HG02763 (cell line): ENCODE data around the gene IPO7.
"Not testable (repeated sequence)": the region's sequence is repeated elsewhere in the genome, so short reads cannot be mapped to it uniquely, and the experiment has no call there.

ENCODE experiments used
- ATAC-seq: cut with Tn5 transposase; IDR thresholded peaks from one replicate; pipeline ENCODE4 v1.9.1; 2021; ENCODE audit warnings: mild to moderate bottlenecking, moderate library complexity; ENCODE audit not compliant: unreplicated experiment

IPO7 gene

DNA sequence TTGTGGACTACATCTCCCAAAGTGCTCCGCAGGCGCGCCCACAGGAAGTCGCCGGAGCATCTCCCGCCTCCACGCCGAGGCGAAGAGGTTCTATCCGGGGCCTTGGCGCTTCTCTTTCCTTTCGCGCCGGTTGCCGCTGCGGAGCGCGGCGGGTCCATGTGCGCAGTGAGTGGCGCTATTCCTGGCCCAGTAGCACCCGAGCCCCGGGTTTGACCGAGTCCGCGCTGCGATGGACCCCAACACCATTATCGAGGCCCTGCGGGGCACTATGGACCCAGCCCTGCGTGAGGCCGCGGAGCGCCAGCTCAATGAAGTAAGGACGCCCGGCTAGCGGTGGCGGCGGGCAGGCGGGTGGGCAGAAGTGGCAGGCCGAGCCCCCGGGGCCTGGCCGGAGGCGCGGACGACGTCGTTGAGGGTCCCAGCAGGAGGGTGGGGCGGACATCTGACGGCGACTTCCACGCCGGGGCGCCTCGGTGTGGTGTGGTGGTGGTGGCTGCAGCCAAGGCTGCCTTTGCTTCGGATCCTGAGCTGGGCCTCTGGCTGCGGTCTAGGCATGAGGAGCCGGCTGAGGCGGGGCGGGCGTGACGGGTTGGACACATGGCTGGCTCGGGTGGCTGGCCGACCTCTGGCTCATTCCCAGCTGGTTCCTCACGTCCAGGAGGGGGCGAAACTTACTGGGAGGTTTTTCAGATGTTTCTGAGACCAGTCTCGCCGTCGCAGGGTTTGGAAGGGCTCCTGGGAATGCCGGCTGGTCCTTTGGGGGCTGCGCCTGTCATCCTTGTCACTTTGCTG is at the start of gene IPO7:
TSS of gene IPO7 (plus strand) at position 118 of the 792 bp plus-strand sequence. CDS start at position 230, 112 bp downstream.
- peak; percentile 96 for ATAC-seq

DNA sequence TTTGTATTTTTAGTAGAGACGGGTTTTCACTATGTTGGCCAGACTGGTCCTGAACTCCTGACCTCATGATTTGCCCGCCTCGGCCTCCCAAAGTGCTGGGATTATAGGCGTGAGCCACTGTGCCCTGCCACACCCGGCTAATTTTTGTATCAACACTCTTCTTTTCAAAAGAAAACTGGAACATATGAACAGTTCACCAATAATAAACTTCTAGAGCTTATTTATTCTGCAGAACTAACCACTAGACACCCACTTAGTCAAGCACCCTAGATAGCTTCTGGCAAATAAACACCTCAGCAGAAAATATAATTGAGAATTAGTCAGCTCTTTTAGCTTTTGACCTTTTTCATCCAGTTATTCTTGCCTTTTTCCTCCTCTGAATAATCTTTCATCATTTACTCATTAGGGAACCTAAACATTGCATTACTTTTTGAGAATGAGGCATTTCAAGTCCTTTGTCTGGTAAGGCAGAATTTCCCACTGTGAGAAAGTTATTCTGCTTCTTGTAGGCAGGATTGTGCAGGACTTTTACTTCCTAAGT is 42.7 kb upstream of the IPO7 start:
- no peak for ATAC-seq

DNA sequence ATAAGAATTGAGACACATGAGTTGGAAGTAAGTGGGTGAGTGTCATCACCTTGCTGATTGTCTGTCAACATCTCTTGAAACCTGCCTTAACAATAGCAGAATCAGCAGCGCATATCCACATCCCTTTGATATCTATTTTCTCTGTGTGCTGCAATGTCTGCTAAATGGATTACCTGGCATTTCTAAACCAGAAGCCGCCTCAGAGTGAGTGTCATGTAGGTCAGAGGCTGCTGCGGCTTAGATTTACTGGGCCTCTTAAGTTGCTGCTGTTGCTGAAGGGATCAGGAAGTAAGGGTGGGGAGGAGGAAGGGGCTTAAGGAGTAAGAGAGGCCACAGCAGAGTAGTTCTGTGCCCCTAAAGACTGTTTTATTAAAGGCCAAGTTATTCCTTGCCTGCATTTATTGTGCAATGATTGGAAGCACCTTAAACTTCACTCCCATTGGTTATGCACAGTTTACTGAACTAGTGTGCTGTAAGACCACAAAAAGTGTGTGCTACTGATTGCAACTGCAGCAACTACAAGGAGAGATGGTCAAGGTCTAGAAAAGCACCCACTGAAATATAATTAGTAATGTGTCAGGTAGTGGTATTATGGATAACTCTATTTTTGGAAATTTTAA is 40.3 kb upstream of the IPO7 start:
- no peak for ATAC-seq

DNA sequence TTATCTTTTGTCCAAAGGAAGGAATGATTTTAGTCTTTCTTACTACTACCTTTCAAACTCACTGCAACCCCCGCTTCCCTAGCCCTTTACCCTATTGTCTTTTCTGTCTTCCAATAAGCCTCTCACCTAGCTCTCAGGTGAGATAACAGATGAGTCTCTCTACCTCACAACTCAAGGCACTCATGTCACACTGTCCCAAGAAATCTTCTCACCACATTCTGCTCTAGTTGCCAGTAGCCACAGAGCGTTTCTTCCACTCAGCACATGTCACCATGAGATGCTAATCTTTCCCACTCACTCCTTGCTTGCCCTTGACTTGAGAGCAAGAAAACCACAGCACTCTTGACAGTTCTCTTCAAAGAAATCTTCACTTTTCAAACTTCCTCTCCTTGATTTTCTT is 37.4 kb upstream of the IPO7 start:
- ATAC-seq = no peak

DNA sequence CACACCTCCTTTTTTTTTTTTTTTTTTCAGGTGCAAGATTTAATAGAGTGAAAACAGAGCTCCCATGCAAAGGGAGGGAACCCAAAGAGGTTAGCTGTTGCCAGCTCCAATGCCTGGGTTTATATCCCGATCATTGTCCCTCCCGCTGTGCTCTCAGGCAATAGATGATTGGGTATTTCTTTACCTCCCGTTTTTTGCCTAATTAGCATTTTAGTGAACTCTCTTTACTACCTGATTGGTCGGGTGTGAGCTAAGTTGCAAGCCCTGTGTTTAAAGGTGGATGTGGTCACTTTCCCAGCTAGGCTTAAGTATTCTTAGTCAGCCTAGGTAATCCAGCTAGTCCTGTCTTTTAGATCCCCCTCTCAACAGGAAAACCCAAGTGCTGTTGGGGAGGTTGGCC is 36.7 kb upstream of the IPO7 start:
- not testable (repeated sequence) for ATAC-seq

DNA sequence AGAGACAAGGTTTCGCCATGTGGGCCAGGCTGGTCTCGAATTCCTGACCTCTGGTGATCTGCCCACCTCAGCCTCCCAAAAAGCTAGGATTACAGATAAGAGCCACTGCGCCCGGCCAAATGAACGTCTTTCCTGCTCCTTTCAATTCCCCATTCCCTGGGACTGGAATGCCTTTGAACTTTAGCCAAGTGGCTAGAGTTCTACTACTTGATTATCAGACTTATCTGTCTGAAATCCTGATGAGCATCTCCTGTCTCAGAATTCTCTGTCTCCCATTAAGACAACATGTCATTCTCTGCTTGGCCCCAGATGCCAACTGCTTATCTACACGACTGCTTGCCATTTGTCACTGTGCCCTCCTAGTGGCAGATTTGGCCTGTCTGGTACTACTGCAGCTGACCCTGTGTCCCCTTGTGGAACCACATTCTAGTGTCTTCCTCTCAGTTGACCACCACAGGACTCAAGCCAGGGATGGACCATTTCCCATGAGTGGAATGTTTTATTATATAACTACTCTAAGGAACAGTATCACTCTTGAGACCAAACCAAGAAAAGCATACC is 33.1 kb upstream of the IPO7 start:
- no peak for ATAC-seq

DNA sequence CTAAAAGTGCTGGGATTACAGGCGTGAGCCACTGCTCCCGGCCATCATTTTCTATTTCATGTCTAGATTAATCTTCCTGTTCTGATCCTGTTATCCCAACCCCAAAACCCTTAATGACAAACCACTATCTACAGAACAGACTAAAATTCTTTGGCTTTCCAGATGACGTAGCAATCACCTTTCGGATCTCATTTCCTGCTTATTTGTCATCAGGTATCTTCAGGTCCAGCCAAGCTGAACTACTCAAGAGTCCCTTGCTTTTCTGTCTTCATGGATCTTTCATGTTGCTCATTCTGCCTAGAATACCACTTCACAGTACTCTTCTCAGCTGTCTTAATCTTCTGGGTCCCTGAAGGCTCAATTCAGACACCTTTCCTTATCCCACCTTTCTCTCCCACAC is 27.4 kb upstream of the IPO7 start:
- no peak for ATAC-seq

DNA sequence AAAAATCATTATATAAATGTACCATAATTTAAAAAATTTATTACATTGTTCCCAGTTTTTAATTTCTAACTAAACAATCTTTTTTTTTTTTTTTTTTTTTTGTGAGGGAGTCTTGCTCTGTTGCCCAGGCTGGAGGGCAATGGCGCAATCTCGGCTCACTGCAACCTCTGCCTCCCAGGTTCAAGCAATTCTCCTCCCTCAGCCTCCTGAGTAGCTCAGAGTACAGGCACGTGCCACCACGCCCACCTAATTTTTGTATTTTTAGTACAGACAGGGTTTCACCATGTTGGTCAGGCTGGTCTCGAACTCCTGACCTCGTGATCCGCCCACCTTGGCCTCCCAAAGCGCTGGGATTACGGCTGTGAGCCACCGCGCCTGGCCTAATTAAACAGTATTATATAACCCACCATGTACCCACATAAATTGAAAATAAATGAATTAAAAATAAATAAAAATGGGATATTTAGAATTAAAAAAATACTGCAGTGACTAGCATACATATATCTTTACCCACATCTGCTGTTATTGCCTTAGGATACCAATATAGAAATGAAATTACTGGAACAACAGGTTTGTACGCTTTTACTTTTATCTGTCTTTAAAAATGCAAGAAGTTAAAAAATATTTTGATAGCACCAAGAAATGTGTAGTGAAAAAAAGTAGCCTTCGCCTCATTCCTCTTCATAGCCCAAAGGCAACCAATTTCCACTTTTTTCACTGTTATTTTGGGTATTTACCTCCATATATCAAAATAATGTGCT is 23.4 kb upstream of the IPO7 start:
- not testable (repeated sequence) for ATAC-seq

DNA sequence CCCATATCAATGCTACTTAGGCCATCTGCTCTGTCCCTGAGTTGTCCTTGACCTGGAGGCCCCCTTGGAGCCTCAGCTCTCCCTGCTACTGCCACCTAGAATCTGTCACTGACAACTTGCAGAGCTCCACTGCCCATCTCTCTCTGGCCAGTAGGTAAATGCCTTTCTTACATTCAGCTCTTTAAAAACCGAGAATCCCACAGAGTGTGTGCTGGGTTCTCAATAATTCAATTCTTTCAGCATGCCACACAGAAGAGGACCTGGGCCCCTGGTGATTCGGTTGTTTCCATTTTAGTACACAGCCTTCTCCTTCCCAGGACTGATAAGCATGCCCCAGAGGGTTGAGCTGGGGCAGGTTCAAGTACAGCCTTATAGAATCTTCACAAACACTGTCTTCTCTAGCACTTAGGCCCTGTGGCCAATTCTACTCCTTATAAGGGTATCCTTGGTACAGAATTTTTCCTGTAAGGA is 22.0 kb upstream of the IPO7 start:
- no peak for ATAC-seq

DNA sequence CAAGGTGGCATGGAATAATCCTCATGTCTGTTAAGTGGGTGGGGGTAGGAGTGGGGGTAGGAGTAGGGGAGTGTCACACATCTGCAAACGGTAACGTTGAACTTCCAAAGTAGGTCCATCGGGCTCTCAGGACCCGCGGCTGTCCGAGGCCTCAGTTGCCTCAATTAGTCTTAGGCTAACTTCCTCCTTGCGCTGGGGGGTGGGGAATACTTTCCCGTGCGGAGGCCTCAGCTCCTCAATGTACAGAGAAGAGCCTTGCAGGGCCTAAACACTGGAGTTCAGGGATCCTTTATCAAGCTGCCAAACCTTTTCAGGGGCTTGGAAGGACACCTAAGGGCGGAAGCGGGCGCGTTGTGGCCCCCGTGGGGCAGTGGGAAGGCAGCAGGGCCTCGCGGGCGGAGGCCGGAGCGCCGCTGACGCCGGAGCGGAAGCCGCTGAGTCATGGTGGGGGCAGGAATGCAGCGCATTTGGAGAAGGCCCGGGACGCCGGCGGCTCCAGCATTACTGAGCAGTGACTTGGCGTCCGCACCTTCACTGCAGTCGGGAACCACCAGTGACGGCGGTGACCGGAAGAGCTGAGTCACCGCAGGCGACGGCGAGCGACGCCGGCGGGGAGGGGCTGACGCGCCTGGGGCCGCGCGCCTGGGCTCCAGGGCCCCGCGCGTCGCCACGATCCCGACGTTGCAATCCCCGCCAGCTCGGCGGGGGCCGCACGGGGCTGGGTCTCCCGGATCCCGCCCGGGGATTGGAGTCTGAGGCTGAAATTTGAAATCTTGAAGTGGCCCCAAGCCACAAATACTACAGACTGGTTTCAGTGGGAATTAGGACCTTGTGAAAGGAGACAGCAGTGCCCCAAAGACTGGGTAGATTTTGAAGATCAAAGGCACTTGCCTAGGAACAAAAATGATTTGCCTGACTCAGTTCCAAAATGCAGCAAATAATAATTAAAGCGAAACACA is 20.2 kb upstream of the IPO7 start:
- peak; percentile 97 for ATAC-seq

DNA sequence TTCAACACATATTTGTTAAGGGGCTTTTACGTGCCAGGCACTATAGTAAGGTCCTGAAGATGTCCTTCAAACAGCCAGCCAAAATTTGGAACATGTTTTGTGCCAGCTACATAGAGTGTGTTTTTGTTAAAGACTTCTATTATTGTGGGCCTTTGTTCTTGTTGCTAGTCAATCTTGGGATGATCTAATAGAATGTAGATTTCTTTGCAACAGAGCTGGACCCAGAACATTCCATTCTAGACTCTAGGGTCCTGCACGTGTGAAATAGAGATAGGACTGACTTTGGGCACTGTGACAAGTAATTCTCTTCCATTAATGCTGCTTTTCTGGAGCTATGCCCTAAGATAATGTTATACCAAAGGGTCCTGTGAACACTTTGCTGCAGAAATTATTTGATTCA is 16.9 kb upstream of the IPO7 start:
- ATAC-seq = no peak

DNA sequence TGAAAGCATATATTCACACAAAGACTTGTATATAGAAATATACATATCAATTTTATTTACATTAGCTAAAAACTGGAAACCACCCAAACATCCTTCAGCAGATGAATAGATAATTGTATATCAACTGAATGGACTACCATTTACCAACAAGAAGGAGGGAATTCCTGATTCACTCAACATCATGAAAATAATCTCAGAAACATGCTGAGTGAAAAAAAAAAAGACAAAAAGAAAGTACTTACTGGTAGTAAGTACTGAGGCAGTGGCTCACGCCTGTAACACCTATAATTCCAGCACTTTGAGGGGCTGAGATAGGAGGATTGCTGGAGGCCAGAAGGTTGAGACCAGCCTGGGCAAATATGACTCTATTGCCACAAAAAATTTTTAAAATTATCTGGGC is 7.4 kb upstream of the IPO7 start:
- no peak for ATAC-seq

DNA sequence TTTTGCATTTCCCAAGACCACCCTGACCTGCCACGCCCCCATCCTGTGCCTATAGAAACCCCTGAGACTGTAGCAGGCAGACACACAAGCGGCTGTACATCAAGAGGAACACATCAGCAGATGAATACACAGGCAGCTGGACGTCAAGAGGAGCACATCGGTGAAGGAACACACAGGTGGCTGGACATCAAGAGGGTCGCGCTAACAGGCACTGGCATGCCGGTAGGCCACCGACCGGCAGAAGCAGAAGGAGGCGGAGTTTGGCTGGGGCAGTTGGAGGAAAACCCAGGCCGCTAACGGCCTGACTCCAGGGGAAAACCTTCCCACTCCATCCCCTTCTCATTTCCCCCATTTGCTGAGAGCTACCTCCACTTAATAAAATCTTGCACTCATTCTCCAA is 5.4 kb upstream of the IPO7 start:
- ATAC-seq = no peak

DNA sequence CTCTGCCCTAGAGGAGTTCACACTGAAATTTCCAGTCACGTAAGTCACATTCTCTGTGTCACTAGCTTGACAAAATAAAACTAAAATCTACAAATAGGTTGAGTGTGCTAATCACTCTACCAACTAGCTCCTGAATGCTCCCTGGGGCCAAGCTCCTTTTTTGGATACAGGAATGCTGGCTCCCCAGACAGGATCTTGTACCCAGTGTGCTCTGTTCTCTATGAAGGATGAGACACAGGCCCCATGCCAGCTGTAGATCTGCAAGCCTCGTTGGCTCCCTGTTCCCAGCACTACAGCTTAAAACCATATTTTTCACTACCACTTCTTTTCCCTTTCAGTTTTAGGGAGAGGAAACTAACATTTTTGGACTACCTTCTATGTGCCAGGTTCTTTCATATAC is 3.7 kb upstream of the IPO7 start:
- ATAC-seq = no peak

DNA sequence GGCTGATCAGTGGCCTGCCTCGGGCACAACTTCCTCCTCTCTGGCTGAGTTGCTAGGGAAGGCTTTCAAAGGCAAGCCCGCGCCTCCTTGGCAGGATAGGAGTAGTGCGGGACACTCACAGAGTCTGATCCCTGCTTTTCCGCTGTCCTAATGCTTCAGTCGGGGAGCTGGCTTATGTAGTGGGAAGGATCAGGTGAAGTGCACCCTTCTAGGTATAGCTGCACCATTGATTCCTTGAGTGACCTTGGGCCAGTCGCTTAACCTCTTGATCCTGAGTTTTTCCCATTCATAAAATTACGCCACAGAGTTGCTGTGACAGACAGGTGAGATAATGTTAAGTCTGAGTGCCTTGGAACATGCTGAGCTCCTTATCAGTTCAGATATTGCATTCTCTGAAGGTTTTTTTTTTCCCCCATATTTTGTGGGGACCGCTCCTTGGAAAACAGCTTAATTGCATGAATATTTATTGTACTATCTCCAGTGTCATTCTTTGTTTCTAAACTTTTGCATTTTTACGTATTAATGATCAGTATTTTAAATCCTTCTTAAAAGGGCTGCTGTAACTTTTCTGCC is 961 bp downstream of the IPO7 start:
- ATAC-seq = no peak

DNA sequence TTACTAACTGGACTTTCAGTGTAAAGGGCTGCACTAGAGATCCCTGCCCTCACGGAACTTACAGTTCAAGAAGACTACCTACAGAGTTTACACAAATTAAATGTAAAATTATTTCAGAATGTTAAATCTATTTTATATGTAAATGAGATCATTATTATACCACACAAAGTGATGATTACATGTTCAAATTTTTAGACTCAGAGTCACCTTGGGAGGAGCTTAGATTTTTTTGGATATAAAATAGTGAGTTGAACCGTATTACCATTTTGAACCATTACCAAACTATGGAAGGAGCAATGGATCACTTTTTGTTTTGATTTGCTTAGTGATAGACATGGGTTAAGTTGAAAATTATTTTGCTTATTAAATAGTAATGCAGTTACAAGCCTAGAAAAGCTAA is 1.6 kb downstream of the IPO7 start:
- no peak for ATAC-seq

DNA sequence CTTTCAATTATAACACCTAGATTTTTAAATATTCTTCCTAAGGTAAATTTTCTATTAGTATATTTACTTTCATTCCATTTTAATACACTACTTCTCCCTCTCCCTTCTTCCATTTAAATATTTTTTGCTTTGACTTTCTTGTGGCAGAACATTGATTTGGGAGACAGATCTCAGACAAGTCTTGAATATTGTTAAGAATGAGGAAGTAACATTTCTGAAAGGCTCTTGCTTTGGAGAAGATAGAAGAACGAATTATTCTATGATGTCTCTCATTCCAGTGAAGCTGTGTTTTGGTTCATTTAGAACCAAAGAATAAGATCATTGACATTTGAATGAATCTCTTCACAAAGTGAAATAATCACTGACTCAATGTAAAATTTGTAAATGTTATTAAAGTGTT is 2.4 kb downstream of the IPO7 start:
- ATAC-seq = no peak

DNA sequence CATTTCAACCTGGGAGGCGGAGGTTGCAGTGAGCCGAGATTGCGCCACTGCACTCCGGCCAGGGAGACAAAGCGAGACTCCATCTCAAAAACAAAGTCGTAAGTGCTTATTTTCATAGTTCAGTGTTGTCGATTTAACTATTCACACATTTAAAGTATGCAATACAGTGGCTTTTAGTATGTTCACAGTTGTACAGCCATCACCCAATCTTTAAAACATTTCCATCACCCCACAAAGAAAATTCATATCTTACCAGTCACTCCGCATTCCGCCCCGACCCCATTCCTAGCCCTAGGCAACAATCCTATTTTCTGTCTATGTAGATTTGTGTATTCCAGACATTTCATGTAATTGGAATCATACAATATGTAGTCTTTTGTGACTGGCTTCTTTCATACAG is 11.9 kb downstream of the IPO7 start:
- ATAC-seq = no peak

DNA sequence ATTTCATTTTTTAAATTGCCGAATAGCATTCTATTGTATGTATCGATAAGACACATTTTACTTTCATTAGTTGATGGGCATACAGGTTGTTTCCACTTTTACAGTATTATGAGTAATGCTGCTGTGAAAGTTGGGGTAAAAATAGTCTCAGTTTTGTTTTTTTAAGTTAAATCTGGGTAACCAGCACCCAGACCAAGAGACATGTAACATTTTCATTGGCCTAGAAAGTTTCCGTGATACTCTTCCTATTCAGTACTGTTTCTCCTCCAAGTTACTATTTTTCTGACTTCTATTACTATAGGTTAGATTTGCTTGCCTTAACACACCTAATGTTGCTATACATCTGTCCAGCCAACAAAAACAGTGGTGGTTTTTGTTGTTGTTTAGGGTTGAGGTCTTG is 12.3 kb downstream of the IPO7 start:
- ATAC-seq = no peak
